IMR-90 (cell line): ENCODE data around the gene CABS1.

Experiments
- CTCF ChIP-seq: conservative IDR thresholded peaks from 2 replicates; pipeline ENCODE4 v1.5.1; 2012; ENCODE audit warnings: mild to moderate bottlenecking, low read depth, low read length, improper control_type of control experiment
- MXI1 ChIP-seq: IDR thresholded peaks from 2 replicates; pipeline ENCODE4 v1.6.1; 2012; ENCODE audit warnings: low read depth, mild to moderate bottlenecking, low read length, moderate library complexity, borderline replicate concordance
- POLR2A ChIP-seq: IDR thresholded peaks from 2 replicates; pipeline ENCODE4 v1.6.1; 2012; ENCODE audit warnings: mild to moderate bottlenecking, low read depth, low read length

- no peak for TF ChIP-seq POLR2A
- TF ChIP-seq CTCF = no peak
- no peak for TF ChIP-seq MXI1
Measured at GRCh38 chr4:70291341-70291740, 43.4 kb upstream of the CABS1 start.
